HG03103 (cell line): Measurements from ENCODE around the gene ABCC5.

ENCODE experiments used
- ATAC-seq: cut with Tn5 transposase; IDR thresholded peaks from one replicate; pipeline ENCODE4 v1.9.1; 2021; ENCODE audit warnings: low read depth; ENCODE audit not compliant: unreplicated experiment

ABCC5 gene

DNA sequence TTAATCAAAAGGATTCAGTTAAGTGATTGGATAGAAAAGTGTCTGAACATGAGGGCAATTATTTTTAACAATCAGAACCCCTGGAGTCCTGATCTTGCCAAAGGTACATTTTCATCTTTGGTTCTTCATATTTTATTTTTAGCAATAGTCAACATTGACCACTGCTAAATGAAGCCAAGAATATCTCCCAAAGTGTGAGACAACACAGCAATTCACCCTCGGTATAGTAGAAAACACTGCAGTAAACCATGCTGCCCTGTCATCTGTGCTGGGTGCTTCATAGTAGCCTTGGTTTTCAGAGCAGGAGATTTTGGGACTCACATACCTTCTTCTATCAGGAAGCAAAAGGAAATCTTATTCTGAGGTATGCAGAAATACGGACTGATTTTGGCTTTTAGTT, 85.8 kb downstream of the ABCC5 start:
- ATAC-seq: no peak

DNA sequence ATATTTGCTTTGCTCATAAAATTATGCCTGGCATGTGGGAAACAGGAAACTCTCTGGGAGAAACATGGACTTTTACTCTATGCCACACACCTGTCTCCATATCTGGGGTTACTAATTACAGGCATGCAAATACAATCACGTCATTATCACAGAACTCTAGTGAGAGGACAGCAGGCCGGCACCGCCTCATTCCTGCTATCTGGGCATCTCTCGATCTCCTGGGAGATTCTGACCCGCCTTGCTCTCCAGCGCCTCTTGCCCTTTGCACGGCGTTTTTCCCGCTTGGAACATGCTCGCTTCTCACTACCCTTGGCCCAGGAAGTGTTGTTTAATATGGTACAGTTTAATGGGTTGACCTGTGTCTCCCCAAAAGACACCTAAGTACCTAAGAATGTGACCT, 87.6 kb downstream of the ABCC5 start:
- no peak for ATAC-seq

DNA sequence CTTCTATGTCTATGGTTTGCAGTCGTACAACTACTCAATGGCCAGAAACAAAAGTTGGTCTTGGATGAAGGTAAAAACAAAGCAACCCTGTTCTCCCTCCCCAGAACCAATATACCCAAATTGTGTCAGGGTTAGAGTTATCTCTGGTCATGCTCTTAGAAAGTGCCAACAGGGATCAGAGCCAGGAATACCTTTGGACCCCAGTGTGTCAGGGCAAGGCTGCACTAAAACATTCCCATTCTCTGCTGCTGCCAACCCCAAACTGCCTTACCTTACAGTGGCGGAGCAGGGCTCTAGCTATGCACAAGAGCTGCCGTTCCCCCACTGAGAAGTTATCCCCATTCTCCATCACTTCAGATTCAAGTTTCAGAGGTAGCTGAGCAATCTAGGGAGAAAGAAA, 90.6 kb downstream of the ABCC5 start:
- ATAC-seq: no peak

DNA sequence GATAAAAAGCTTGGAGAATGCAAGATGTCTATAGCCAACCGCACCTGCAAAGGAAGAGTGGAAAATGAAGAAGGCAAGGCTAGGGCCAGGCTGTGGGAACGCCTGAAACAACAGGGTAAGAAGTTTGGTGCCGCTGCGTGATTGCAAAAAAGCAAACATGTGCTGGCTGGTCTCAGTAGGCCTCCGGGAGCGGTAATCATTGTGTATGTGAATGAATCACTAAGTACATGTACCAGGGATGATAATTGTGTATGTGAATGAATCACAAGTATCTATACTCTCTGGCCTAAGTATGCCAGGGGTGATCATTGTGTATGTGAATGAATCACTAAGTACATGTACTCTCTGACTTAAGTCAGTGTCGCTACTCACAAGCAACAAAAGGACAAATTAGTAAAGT, 92.7 kb downstream of the ABCC5 start:
- ATAC-seq: no peak

DNA sequence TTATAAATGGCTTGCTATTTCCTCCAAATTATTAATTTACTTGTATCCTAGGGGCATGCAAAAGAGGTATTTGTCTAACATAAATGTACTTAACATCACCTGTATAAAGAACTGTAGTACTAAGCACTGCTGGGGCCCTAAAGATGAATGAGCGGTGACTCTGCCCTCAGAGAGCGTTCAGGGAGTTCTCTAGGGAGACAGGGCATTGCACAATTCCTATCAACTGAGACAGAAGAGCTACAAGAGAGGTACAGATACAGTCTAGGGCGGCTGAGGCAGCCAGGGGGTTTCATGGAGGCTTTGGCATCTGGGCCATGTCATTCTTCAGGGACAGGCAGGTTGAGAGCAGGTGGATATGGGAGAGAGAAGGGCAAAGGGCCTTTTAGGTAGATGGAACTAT, 93.1 kb downstream of the ABCC5 start:
- no peak for ATAC-seq

DNA sequence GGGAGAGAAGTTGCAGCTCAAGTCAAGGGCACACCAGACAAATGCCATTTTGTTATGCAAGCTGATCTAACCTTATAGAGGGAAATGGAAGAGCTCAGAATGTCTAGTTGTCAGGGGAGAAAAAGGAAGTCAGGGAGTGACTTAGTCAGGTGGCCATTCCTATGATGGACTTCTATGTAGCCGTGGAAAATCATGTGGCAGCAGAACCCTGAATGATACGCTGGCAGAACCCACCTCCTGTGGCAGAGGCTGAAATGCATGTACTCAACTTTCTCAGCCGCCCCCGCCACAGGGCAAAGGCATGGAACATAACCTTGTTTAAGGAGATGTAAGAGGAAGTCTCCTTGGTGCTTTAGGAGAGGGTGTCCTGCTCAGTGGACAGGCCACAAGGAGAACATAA, 95.3 kb downstream of the ABCC5 start:
- no peak for ATAC-seq

DNA sequence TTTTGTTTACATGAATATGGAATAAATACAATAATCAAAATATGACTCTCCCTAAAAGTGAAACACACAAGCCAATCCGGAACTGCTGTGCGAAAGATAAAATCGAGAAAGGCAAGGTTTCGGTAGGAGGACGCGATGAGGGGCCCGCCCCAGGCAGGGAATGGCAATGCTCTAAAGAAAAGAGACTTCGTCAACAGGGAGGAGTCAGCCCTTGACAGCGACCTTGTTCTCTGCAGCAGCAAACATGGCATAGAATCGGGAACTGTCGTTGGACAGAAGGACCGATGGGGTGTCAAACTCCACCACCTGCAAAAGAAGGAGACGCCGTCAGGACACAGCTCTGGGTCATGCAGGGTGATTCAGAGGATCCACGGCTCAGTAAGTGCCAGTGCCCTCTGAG, 96.6 kb downstream of the ABCC5 start:
- no peak for ATAC-seq

DNA sequence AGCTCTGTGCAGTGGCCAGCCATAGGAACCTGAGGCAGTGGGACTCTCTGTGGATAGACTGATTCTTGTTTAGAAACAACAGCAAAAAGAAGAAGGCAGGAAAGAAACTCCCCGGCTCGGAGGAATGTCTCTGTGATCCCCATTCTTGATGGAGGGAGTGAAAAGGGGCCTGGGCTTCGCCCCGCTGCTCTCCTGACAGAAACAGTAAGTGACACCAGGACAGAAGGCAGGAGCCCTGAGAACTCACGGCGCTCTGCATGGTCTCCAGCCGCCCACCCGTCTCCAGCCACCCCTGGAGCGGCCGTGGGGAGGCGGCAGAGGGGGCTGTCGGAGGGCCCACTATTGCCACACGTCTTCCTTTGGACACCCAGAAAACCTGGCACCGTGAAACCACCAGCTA, 97.3 kb downstream of the ABCC5 start:
- no peak for ATAC-seq

DNA sequence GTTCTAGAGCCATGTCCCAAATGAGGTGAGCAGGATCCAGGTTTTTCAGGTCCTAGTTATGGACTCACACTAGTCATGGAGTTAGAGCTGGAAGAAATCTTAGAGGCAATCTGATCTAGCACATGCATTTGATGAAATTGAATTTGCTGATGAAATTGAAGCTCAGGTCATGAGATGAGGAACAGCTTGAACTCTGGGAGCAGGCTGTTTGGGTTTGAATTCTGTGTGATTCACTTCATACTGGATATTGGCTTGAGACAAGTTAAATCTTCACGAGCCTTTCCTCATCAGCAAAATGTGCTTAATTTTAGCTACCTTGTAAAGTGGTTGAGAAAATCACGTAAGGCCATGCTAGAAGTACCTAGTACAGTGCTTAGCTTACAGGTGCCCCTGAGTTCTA, 99.5 kb downstream of the ABCC5 start:
- no peak for ATAC-seq

DNA sequence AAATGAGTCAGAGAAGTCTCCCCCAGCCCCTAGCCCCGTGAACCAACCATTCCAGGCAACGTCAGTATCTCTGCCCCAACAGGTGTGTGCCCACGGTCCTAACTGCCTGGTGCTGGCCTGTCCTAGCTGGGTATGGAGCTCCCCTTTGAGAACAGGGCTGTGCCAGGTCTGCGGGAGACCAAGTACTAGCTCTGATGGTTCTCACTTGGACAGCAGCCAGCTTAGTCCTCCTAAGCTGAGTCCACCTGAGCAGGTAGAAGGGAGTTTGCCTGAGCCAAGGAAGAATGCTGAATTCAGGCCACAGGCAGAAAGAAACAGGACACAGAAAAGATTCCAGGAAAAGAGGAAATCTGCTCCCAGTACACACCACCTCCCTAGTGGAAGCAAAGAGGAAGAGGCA, 99.9 kb downstream of the ABCC5 start:
- ATAC-seq: no peak

DNA sequence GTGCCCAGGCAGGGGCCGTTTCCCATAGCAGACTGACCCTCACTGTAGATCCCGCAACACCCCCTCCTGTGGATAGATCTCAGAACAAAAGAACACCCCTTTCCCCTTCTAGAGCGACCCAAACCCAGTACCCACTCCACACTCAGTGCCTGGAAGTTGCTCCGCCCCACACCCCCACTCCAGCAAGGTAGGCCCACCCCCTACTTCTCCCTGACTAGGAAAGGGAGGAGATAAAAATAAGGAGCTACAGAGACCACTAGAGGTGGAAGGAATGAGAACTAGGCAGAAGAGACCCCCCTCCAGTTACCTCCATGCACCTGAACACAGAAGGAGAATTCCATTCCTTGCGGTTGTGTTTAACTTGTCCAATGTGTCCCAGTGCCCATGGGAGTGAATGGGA, 102.8 kb downstream of the ABCC5 start:
- no peak for ATAC-seq

DNA sequence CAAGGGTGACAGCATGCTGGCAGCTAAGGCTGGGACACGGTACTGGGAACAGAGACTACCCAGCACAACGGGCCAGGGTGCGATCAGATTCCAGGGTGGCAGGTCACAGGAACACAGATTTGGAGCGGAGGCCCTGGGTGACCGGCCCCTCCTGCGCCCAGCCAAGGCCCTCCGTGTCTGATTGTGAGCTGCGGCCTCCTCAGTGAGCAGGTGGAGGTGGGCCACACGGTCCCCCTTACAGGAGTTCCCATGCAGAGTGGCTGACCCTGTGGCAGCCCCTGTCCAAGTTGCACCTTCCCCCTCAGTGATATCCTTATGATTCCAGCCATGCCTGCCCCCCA, 104.1 kb downstream of the ABCC5 start:
- no peak for ATAC-seq

DNA sequence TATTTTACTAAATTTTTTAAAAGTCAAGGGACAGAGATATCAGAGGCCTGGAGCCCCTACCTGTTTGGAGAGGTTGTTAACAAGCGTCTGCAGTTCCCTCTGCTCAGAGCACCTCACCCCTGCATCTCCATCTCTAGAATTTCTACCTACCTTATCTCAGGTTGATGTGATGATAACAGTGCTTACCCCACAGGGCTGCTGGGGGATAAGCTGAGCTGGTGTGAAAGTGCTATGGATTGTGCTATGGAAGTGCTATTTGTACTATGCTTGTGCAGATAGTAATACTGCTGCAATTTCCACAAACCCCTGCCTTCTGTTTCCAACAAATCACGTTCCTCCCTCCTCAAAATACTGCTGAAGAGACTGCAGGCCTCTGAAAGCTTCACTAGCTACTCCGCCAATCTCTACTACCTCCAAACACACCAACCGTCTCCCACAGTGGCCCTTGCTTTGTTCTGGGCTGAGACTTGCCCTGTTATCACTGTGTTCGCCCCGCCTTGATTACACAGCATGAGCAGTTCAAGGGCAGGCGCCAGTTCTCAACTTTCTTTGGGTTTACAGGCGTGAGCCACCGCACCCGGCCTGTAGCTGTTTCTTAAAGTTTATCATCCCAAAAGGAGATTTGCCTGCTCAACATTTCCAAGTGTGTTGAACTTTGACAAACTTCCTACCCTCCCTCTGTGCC, 104.6 kb downstream of the ABCC5 start:
- ATAC-seq: no peak

DNA sequence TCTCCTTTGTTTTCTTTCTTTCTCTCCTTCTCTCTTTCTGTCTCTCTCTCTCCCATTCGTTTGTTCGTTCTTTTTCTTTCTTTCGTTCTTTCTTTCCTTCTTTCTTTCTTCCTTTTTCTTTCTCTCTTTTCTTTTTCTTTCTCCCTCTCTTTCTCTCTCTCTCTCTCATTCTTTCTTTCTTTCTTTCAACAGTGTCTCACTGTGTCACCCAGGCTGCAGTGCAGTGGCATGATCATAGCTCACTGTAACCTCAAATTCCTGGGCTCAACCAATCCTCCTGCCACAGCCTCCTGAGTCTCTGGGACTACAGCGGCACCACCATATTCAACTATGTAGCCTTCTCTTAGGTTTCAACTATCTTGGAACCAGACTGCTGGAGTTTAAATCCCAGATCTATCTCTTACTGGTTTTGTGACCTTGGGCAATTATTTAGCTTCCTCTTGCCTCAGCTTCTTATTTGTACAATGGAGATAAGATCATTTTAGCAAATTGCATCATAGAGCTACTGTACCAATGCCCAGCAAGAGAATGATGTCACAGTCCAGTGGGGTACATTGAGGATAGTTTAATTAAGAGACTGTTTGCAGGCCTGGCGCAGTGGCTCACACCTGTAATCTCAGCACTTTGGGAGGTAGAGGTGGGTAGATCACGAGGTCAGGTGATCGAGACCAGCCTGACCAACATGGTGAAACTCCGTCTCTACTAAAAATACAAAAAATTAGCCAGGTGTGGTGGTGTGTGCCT, 105.7 kb downstream of the ABCC5 start:
- no peak for ATAC-seq

DNA sequence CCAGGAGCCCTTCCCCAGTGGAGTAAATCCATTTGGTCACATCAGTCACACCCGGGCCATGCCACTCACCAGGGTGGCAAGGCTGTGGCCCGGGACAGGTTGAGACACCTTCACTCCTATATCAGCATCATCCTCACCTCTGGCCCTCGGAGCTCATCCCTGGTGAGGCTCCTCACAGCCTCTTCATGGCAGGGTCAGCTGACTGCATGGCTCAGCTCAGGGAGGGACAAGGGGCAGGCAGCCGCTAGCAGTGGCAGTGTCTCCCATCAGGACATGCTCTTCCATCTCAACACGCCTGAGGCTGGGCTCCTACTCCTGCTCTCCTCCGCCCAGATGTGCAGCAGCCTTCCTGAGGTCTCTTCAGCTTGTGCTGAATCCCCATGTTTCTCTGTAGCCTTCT, 106.6 kb downstream of the ABCC5 start:
- no peak for ATAC-seq

DNA sequence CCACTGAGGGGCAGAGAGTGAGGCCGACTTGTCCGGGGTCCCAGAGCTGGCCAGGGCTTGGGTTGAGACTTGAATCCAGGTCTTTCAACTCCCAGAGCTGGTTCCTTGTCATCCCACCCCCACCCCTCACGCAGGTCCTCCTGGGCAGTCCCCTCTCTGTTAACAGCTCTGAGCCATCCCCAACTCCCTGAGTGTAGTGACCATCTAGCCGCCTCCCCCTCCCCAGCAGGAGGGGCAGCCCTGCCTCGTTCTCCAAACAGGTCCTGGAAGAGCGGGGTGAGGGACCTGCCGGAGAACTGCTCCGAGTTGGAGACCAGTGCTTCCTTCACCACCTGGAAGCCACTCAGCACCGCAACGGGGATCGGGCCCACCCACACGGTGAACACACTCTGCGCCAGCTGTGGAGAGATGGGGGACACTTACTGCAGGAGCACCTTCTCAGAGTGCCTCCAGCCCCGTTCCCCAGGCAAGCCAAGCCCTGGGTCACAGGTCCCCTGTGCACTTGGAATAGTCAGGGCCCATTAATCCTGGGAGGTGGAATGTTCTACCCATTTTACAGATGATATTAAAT, 108.6 kb downstream of the ABCC5 start:
- no peak for ATAC-seq

DNA sequence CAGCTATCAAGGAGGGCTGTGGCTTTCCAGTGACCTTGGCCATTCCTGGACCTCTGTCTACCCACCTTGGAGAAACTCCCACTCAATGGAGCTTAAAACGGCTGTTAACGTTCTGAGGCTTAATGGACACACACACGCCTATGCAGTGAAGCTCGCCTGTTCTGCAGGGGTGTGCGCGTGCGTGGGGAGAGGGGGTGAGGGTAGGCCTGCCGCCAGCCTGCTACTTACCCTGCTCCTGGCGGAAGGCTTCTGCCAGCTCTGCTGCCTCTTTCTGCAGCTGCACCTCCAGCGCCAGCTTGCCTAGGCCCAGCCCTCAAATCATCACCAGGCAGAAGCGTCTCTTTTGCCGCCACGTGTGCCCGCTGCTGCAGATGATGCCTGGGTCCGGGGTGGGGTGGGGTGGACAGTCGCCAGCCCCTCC, 109.8 kb downstream of the ABCC5 start:
- no peak for ATAC-seq

DNA sequence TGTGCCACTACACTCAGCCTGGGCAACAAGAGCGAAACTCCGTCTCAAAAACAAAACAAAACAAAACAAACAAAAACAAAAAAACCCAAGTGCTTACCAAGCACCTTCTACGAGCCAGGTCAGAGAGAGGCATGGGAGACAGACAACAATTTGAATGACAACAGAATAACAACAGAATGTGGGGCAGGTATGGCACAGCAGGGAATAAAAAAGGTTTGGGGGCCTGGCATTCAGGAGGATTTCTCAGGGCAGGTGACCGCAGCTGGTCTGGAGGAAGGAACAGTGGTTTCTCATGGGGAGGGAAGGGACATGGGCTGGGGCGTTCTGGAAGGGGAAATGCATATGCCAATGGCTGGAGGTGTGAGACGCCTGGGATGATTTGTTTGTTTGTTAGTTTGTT, 110.5 kb downstream of the ABCC5 start:
- no peak for ATAC-seq

DNA sequence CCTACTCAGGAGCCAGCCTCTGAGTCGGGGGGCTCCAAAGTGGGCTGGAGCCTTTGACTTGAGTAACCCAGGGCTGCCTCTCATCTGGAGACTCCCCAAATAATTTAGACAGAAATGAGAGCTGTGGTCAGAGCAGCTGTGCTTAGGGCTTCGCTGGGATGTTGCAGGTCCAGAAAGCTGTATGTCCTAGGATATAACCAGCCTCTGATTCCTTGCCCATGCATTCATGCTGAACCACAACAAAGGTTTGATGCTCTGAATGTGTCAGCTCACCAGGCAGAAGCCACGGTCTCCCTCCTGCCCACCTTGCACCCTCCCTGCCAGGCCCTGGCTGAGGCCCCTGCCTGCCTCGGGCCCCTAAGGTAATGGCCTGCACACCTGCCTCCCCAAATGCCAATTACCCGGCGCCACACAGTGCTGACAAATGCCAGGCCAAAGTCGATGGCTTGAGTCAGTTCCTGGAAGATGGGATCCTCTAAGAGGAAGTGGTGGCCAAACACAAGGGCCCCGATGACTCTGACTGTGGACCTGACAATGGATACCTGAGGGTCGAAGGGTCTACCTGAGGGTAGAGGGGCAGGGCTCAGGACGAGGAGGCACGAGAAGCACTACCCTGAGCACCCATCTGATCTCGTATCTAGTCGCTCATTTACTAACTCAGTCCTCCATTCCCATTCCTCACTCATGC, 111.3 kb downstream of the ABCC5 start:
- no peak for ATAC-seq

DNA sequence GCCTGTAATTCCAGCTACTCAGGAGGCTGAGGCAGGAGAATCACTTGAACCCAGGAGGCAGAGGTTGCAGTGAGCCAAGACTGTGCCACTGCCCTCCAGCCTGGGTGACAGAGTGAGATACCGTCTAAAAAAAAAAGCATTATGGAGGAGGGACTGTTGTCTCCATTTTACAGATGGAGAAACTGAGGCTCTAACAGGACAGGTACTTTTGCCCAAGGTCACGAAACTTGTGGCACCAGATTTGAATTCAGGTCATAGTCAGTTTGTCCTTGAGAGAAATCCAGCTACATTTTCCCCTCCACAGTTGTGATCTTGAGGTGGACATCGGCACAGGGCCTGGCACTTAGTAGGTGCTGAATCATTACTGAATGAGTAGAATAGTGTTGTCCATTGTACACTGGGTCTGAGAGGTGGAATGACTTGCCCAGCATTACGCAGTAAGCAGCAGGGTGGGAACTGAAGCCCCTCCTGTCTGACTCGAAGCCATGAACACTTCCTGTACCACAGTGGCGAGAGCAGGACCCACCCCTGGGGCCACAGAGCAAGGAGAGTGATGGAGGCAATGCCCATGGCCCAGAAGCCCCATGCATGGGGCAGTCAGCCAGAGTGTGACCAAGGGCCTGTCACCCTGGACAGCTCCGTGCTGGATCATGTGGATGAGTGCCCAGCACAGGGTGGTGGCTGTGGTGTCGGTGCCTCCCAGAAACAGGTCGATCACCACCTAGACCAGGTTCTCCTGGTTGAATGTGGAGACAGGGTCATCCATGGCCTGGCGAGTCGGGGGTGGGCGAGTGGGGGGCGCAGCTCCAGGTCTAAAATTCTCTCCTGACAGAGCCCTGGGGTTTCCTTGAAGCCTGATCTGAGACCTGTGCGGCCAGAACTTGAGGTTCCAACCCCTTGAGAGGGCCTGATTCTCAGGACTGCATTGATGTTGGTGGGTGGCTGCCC, 112.6 kb downstream of the ABCC5 start:
- no peak for ATAC-seq

DNA sequence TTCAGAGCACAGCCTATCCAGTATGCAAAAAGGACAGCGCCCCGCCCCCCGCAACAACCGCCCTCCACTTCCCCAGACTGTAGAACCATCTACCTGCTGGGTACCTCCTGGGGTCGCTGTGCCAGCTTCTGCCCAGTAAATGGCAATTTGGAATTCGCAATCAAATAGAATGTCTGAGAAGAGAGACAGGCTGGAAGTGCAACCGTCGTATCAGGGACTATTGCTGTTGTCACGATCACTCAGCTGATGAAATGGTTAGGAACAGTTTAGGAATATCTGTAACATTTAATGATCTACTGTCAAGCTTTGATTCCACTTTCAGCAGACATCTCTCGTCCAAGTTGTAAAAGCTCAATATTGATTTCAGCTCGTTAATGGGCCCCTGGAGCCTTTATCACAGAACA, 119.7 kb downstream of the ABCC5 start:
- ATAC-seq: no peak
